ENCODE measurements around the gene COX6A1.

GRCh38 chr12:120406069-120406468 is 31.8 kb upstream of the COX6A1 start:
- TF ChIP-seq, protein P1, sequence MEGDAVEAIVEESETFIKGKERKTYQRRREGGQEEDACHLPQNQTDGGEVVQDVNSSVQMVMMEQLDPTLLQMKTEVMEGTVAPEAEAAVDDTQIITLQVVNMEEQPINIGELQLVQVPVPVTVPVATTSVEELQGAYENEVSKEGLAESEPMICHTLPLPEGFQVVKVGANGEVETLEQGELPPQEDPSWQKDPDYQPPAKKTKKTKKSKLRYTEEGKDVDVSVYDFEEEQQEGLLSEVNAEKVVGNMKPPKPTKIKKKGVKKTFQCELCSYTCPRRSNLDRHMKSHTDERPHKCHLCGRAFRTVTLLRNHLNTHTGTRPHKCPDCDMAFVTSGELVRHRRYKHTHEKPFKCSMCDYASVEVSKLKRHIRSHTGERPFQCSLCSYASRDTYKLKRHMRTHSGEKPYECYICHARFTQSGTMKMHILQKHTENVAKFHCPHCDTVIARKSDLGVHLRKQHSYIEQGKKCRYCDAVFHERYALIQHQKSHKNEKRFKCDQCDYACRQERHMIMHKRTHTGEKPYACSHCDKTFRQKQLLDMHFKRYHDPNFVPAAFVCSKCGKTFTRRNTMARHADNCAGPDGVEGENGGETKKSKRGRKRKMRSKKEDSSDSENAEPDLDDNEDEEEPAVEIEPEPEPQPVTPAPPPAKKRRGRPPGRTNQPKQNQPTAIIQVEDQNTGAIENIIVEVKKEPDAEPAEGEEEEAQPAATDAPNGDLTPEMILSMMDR (IDR thresholded peaks at IDR 0.05) = no peak
- TF ChIP-seq POLR2A (IDR thresholded peaks at IDR 0.05) = no peak

Measured in Peyer's patch (tissue), 4 donors.